ENCODE results near the gene DAD1.

The DAD1 gene

DNA sequence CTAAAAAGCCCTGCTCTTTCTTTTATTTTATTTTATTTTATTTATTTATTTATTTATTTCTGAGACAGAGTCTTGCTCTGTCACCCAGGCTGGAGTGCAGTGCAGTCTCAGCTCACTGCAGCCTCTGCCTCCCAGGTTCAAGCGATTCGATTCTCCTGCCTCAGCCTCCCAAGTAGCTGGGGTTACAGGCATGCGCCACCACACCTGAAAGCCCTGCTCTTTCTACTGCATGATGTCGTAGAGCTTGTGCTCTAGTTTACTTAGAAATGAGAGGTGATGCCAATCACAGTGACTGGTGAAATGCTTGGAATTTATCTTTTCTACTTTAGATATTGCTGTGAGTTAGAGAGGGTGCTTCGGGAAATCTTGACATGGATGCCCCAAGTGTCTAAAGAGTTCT, 54.5 kb downstream of the DAD1 start:
- DNase-seq, result no peak

DNA sequence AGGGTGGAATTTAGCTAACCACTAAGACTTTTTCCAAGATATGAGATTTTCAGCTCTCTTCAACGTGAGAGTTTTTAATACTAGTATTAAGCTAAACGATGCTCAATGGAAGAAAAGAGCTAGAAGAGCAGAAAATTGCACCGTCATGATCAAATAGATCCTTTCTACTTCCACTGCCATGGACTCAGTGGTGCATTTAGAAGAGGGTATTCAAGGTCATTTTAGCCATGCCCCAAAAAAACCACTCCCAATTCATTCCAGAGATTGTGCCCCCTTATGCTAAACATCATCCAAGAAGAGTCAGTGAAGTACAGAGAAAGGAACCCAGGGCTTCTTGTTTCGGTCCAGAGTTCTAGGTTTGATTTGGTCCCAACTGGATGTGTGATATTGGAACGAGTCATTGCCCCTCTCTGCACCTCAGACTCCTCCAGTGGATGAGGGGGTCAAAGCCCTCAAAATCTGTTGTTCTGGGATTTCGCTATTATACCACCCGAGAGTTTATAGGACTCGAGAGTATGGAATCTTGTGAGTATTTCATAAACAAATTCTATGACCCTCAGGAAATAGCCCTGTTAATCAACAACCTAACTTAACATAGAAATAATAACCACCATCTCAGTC, 55.2 kb downstream of the DAD1 start:
- DNase-seq, result no peak

DNA sequence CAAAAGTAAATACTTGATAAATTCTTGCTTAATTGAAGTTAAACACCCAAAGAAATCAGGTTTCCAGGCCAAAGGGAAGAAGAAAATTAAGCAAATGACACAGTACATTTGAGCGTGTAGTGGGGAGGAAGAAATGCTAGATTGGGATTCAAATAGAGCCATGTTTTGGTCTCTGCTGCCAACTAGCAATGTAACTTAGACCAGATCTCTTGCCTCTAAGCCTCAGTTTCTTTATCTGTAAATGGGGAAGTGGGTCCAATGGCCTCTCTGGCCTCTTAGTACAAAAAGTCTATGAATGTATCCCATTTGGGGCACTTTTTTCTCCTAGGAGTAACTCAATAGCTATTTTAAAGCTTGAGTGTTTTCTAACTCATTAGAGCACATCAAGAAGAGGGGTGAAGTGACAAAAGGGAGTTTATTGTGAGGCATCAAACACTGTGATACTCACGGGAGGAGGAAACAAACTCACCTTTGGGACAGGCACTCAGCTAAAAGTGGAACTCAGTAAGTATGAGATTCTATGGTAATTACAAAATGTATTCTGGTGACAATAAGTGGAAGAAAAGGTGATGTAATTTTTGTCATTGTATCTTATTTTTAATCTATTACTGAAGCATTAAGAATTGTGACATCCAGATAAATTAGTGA, 55.8 kb downstream of the DAD1 start:
- no peak for DNase-seq

GRCh38 chr14:22532345-22533056, 56.5 kb downstream of the DAD1 start:
- no peak for DNase-seq

DNA sequence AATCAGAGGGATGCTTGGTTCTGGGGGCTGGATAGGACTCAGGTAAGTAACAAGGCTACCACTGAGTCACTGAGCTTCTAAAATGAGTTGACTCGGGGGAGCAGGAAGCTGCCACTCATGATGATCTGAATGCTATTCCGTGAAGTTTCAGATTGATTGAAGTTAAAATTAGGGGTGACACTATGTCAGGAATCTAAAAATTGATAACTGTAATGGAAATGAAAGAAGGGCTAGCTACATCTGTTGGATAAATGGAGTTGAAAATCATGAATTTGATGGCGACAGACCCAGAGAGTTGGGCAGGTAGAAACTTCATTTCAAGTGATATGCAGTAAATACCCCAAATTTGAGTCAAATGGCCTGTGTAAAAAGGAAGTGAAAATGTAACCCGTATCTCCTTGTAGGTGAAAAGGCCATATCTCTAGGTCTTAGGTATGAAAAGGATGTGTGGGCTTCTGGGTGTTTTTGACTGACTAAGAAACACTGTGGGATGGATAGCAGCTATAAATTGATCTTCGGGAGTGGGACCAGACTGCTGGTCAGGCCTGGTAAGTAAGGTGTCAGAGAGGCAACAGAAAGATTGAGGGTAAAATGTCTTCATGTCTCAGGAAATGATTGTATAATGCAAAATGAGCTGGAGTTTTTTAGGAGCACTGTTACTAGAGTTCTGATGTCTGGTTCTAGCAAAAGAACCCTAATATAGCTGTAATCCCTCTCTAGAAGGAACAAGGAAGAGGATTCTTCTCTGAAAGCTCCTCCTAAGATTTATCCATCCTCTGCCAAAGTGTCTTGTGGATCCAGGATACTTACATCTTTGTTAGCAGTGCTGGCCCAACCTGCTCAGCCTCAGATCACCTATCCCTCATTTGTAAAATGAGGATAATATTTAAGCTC, 57.3 kb downstream of the DAD1 start:
- no peak for DNase-seq

DNA sequence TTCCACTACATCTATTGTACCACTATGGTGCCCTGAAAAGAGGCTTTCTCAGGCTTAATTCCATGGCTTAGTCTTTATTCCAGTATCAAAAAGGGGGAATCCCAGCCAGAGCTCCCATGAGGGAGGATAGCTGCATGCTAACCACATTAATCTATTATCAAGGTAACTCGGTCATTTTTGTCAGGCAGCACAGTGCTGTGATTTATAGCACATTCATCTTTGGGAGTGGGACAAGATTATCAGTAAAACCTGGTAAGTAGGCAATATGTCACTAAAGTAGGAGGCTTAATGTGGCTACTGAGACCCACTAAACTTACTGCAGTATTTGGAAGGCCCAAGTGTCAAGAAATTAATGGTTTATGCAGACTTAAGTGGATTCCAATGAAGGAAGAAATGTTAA, 58.9 kb downstream of the DAD1 start:
- DNase-seq, result no peak

DNA sequence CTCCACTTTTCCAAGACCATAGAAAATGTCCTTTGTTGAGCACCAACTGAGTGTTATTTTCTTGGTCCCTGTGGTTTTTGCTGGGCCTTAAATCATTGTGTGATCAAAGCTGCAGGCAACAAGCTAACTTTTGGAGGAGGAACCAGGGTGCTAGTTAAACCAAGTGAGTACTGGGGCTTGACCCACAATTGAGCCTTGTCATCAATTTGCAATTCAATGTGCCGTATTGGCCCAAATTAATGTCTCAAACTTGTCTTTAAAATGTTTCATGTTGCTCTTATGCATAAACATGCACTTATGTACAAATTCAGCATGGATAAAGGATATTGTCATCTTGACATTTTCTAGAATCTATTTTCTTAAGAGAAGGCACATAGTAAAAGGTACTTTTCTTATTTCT, 62.3 kb downstream of the DAD1 start:
- DNase-seq, result no peak

DNA sequence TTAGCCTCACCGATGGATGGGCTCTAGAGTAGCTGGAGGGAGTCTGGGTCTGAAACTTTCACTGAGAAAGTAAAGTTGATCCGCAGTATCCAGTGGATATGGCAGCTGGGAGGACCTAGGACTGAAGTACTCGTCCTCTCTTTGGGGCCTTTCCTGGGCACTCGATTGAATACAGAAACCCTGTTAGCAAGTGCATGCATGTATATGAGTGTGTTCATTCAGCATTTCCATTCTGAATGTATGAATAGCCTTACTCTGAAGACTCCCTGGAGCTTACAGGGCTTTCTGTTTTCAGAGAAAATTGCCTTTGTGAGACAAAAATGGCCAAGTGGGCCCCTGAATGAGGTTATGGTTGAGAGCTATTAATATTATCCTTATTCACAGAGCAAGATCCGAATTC, 62.8 kb downstream of the DAD1 start:
- no peak for DNase-seq

GRCh38 chr14:22524784-22525161, 64.3 kb downstream of the DAD1 start:
- DNase-seq, result no peak

- no peak for DNase-seq
These were observed 64.8 kb downstream of the DAD1 start for GRCh38 chr14:22524115-22524783.

- DNase-seq, result no peak
These were observed 65.7 kb downstream of the DAD1 start for GRCh38 chr14:22523283-22523682.

GRCh38 chr14:22522466-22522957, 66.5 kb downstream of the DAD1 start:
- no peak for DNase-seq

GRCh38 chr14:22521449-22522239, 67.4 kb downstream of the DAD1 start:
- no peak for DNase-seq

DNA sequence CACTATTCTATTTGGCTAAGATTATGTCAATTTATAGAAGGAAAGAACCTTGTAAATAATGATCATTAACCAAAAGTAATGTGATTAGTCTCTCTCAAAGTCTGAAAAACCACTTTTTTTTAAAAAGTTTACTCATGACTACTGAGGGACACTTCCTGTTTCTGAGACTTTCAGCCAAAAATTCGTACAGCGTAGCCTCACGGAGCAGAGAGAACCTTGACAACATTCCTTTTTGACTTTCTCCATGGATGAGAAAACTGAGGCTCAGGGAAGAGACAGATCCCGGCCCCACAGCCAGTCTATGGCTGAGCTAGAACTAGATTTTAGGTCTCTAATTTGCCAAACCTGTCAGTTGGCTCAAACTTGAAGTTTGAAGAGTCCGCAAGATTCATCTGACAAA, 68.2 kb downstream of the DAD1 start:
- DNase-seq, result no peak

DNA sequence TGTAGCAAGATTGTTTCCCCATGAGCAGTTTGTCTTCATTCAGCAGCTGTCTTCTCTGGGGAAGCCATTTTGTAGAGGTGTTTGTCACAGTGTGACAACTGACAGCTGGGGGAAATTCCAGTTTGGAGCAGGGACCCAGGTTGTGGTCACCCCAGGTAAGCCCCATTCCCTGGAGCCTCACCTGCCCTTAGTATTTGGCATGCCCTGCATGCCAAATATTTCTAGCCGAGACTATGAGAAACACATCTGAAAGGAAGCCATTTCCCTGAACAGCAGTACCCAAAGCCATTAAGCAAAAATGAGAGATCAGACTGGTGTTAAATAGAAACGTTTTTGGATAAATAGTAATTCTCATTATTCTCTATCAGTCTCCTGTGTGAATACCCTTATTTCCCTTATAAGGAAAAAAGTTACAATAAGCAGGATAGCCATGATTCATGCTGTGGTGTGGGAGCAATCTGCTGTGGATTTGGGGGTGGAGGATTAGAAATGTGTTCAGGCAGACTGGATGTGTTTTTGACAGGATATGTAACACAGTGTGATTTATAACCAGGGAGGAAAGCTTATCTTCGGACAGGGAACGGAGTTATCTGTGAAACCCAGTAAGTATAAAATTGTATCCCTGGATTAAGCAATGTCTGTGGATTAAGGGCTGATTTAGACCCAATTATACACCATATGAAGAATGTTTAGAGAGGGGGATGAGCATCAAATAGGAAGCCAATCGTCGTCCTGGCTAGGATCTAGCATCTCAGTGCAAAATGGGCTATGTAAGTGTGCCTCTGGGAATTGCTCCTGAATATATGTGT, 68.9 kb downstream of the DAD1 start:
- DNase-seq, result no peak

- no peak for DNase-seq
These were observed 71.0 kb downstream of the DAD1 start for GRCh38 chr14:22518073-22518472.

DNA sequence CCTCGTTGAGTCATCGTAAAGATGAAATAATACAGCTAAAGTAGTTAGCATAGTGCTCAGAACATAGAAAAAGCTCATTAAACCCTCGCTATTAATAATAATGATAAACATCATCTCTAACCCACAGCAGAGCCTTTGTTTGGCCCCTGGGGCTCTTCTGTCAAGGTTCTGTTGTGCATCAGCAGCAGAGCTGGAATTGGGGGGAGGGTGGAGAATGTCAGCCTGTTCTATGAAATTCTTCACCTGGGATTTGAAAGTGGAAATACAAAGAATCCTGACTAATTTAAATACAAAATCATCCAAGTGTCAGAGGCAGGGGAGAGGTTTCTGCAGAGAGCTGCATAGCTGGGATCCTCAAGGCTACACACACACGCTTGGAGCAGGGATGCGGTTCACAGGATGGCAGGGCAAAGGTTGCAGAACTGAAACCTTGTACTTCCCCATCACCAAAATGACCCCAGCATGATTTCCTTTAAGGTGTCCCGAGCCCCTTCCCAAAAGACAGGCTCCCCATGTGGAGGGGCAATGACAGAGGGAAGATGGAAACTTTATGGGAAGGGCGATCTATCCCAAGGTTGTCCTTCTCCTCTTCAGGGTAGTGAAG, 71.8 kb downstream of the DAD1 start:
- no peak for DNase-seq

GRCh38 chr14:22515929-22516328, 73.1 kb downstream of the DAD1 start:
- DNase-seq, result no peak

Data from activated CD4-positive, alpha-beta T cell treated with anti-CD3 and anti-CD28 coated beads for 48 hours (primary cell).